GM12874 (cell line): Measurements from ENCODE around the gene TNFAIP8L3.

Experiments
- TF ChIP-seq, protein P1 (sequence below): IDR thresholded peaks from 2 replicates; pipeline ENCODE4 v1.5.1; 2011; ENCODE audit warnings: low read depth, mild to moderate bottlenecking, control low read depth, low read length, moderate library complexity; ENCODE audit not compliant: insufficient read depth

TNFAIP8L3 gene

DNA sequence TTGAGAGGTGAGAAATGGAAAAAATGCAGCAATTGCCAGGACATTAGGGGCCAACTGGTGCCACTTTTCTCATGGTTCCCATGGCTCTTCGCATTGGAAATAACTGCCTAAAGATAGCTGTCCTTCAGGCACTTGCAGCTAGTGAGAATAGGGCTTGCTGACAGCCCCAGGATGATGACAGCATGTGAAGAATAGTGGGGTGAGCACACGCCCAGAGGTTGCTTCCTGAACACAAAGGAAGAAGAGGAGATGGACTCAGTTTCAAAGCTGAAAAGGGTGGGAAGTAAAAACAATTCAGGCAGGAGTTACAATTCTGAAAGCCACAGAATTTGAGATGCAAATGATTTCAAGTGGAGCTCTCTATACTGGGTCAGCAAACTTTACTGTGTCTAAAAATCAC lies 45.6 kb downstream of the TNFAIP8L3 start:
- TF ChIP-seq, protein P1, sequence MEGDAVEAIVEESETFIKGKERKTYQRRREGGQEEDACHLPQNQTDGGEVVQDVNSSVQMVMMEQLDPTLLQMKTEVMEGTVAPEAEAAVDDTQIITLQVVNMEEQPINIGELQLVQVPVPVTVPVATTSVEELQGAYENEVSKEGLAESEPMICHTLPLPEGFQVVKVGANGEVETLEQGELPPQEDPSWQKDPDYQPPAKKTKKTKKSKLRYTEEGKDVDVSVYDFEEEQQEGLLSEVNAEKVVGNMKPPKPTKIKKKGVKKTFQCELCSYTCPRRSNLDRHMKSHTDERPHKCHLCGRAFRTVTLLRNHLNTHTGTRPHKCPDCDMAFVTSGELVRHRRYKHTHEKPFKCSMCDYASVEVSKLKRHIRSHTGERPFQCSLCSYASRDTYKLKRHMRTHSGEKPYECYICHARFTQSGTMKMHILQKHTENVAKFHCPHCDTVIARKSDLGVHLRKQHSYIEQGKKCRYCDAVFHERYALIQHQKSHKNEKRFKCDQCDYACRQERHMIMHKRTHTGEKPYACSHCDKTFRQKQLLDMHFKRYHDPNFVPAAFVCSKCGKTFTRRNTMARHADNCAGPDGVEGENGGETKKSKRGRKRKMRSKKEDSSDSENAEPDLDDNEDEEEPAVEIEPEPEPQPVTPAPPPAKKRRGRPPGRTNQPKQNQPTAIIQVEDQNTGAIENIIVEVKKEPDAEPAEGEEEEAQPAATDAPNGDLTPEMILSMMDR: no peak

DNA sequence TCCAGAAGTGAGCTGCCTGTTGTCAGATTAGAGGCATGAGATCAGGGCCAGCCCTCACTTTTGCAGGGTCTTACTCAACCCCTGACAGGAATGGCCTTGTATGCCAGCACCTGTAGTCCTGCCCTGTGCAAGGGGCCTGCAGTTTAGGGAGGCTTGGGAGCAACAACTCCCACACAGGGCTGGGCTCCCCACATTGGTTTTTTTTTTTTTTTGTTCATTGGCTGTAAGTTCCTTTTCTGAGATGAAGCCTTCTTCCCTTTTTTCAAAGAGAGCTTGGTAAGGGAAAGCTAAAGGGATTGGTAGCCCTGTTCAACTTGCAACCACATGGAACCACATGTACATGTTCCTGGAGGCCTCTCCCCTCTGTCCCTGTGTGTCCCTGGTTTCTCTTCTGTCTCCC lies 46.4 kb downstream of the TNFAIP8L3 start:
- TF ChIP-seq, protein P1: no peak

DNA sequence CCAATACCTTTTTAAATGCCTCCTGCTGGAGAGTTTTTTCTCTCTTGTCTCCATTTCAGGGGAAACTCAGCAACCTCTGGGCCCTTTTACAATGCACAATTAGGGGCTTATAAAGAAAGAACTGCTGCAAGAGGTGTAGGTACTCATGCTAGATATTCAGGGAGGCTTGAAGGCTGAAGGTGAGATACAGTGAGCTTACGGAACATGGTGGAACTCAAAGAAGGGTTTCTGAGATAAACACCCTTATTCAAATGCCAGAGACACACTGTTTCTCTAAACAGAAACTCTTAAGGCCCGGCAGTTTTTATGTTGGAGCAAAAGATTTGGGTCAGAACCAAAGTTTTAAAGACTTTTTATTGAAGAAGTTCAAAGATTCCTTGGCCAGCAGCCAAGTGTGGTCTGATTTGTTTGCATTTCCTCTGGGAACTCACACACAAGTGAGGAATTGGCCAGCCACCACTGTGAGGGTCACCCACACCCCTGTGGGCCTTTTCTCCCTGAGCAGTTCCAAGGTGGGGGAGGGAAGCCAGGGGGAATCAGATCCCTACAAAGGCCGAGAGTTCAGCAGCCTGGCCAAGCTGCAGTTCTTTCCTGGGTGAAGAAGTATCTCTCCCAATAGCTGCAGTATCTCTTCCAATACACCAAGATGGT lies 47.8 kb downstream of the TNFAIP8L3 start:
- TF ChIP-seq, protein P1: no peak

DNA sequence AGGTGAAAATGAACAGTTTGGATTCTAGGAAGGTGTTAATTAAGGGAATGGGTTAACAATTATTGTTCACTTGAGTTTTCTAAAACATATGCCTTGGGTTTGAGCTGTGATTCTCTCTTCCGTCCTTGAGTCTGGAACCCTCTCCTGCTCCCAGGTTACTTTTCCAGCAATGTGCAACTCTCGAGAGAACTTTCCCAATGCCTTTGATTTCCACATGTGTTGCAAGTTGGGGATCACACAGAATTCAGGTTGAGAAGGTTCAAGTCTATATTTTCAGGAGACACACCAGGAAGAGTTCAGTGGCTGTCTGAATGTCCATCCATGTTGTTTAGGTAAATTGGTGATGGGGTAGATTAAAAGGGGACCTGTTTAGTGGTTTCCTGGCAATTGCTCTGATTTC lies 48.7 kb downstream of the TNFAIP8L3 start:
- TF ChIP-seq, protein P1: no peak

DNA sequence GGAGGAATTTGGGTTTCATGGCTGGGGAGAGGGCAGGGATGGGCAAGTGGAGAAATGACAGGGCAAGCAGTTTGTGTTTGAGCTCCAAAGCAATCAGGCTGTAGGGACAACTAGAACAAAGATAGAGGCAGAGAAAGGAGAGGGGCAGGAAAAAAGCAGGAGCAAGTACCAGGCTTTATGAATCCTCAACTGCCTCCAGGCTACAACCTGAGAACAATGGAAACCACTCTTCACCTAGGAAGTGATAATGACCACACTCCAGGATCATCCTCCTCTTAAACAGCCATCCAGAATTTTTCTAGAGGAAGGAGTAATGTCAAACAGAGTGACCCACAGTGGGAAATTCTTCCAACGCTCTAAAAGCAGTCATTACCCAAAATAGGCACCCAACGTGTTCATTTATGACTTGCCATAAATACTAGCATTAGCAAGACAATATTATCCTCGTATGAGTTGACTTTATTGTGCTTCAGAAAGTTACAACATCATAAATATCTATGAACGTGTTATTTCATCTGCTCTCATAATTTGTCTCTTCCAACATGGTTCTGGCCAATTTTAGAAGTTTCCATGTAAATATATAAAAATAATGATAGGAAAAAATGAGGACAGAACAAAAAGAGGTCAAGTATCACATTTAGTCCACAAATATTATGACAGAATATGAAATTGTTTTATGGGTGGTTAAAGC lies 50.5 kb downstream of the TNFAIP8L3 start:
- TF ChIP-seq, protein P1: no peak

DNA sequence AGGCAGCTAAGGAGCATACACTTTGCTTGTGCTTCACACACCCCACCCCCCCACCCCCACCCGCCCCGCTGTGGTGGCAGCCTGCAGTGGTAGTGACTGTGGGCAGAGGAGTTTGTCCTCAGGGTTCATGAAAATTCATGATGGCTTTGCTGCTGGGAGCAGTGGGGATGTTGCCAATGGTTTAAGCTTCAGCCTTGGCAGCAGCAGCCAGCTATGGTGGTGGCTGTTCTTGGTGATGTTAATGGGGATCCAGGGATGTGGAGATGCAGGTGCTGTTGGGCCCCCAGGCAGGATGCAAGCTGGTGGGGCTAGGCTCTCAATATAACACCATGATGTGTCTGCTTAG lies 55.8 kb downstream of the TNFAIP8L3 start:
- TF ChIP-seq, protein P1: no peak

DNA sequence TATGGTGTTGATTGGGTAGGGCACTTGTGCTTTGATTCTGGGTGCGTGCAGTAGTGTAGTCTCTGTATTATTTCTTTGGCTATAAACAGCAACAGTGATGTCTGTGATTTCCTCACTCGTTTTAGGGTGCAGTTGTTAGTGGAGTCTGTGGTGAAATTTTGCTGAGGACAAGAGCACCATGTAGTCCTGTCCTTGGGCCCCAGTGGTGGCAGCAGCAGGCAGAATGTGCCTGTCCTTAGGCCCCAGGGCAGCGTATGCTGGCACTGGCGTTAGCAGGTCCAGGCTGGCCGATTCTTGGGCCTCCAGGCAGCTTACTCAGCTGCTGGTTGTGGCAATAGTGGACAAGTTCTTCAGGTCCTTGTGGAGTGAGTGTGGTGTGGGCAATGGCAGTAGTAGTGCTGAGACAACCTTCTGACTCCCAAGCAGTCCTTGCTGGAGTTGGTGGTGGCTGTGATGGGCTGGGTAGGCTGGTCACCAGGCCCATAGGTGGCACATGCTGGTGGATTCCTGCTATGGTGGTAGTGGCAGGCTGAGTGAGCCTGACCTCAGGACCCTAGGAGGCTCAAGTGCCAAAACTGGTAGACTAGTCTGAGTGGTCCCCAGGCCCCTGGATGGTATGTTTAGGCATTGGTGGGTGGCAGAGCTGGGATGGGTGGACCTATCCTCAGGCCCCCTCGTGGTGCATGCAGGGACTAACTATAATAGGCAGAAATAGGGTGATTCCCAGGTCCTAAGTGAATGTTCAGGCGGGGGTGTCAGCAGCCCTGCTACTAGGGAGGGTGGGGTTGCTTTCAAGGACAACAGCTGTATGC lies 56.3 kb downstream of the TNFAIP8L3 start:
- TF ChIP-seq, protein P1: no peak
